Kidney (tissue), 14 donors: Measurements from ENCODE around the gene CEACAM18. TPM values are rescaled to one million over a fixed set of nuclear protein-coding genes. Genes with fewer than 3 reads are reported as not detected.
"Not testable (repeated sequence)": the region's sequence is repeated elsewhere in the genome, so short reads cannot be mapped to it uniquely, and the experiment has no call there.

Source experiments
- DNase-seq, 5 donors: peaks; one replicate each; pipeline ENCODE4 v3.0.0-alpha.2; 2013 to 2020
- FAIRE-seq: peaks from 2 replicates; lab custom pipeline; 2012; peaks lifted over from hg19 to GRCh38; lab: Jason Lieb, UNC
- H3K27ac ChIP-seq, 2 donors: one replicate each; pipeline ENCODE4 v1.7.0; 2013; ENCODE audit warnings: low read depth in 2 of 2, low read length in 2 of 2, inconsistent platforms in 1 of 2
- H3K27me3 ChIP-seq: one replicate; pipeline ENCODE4 v1.7.1; 2013; ENCODE audit warnings: low read length, inconsistent platforms; ENCODE audit not compliant: control insufficient read depth, insufficient read depth
- H3K36me3 ChIP-seq, 3 donors: one replicate each; pipeline versions ENCODE4 v1.7.0 to v1.7.1; 2013; ENCODE audit warnings: low read length in 3 of 3, control low read depth in 1 of 3, inconsistent platforms in 1 of 3; ENCODE audit not compliant: insufficient read depth in 3 of 3, control insufficient read depth in 2 of 3
- H3K4me1 ChIP-seq, 3 donors: one replicate each; pipeline versions ENCODE4 v1.7.0 to v1.7.1; 2013; ENCODE audit warnings: low read length in 3 of 3, inconsistent platforms in 1 of 3, low read depth in 1 of 3; ENCODE audit not compliant: control insufficient read depth in 2 of 3, insufficient read depth in 2 of 3
- H3K4me3 ChIP-seq, 3 donors: one replicate each; pipeline versions ENCODE4 v1.7.0 to v1.8.1; 2013; ENCODE audit warnings: low read length in 3 of 3, control low read depth in 1 of 3, inconsistent platforms in 1 of 3
- H3K9ac ChIP-seq, 3 donors: one replicate each; pipeline versions ENCODE4 v1.7.0 to v1.7.1; 2013; ENCODE audit warnings: low read length in 3 of 3, control low read depth in 1 of 3, inconsistent platforms in 1 of 3
- H3K9me3 ChIP-seq, 3 donors: one replicate each; pipeline versions ENCODE4 v1.7.0 to v1.7.1; 2013; ENCODE audit warnings: low read length in 3 of 3, control low read depth in 1 of 3, inconsistent platforms in 1 of 3; ENCODE audit not compliant: control insufficient read depth in 2 of 3, insufficient read depth in 1 of 3
- intact Hi-C: fragments of 100-400 bp; cut with DNase I; formaldehyde crosslinking; loops from one replicate; pipeline ENCODE4 v1.11.1; 2022
- polyA plus RNA-seq: library from polyadenylated mRNA; stranded (reverse); fragments of 350-450 nt; fragmentation: Illumina TruSeq; extraction: RNeasy Lipid Tissue Mini Kit (QIAGEN cat#74804); gene quantifications from one replicate; pipeline ENCODE4 v1.2.3, GENCODE V29; 2014; ENCODE audit warnings: low read depth, low replicate concordance; ENCODE audit not compliant: insufficient read depth
- total RNA-seq: library from RNA; stranded (reverse); fragmentation: NEBNext Ultra II Directional; extraction: Animal tissue kit (Norgen Biotek cat#: 25700); gene quantifications from one replicate; pipeline ENCODE4 v1.2.1, GENCODE V29; 2021
- TF ChIP-seq, protein P1 (sequence below): IDR thresholded peaks from 3 replicates; pipeline ENCODE4 v1.5.1; 2012; ENCODE audit warnings: mild to moderate bottlenecking, moderate library complexity, borderline replicate concordance; ENCODE audit not compliant: insufficient read depth; ENCODE audit errors: extremely low read depth
- donor health status: control.
- donor health status: control.
- donor health status: control.
- donor health status: control.
- donor health status: control.
- donor health status: DM: yes; HTN: yes; CAD: no.
- donor health status: Normal renal cell carcinoma (clear cell type).

CEACAM18 gene
- total and polyA plus RNA-seq, 2 donors from 2014 or later, result not detected

DNA sequence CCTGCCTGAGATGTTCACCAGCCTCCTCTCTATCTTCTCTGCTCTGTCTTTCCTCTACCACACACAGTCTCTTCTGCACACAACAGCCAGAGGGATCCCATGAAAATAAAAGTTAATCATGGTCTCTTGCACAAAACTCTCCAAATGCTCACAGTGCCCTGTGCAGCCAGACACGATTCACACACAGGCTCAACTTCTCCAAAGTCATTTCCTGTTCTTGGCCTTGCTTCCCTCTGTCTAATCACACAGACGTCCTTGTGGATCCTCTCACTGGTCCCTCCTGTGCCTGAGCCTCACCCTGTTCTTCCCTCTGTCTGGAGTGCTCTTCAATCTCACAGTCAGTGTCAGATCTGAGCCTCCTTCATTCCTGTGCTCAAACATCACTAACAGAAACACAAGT, 15.4 kb downstream of the CEACAM18 start:
- DNase-seq (no peak), FAIRE-seq (no peak)

DNA sequence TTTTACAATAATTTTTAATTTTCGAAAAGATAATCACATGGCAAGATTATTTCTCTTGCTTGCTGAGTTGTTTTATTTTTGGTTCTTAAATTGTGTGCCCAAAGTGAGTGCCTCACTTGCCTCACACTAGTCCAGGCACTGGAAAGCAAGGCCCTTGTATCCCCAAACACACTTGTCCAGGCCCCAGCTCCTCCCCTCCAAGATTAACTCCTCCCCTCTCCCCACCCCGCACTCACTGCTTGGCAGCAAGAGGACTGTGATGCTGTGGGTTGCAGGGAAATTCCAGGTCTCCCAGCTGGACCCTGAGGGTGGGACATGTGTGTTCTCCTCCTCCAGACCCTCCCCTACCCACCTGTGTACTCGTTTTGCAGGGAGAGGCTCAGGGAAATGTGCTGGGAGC, 19.3 kb downstream of the CEACAM18 start:
- Histone ChIP-seq H3K9ac (no peak overlapping the region), H3K4me1 (no peaks in the 10 kb centered on the region), H3K9me3 (no peaks in the 10 kb centered on the region), H3K4me3 (no peak overlapping the region), H3K27ac (no peak overlapping the region), H3K36me3 (no peaks in the 10 kb centered on the region), H3K27me3 (no peaks in the 10 kb centered on the region)
- DNase-seq (no peak), FAIRE-seq (no peak)
- TF ChIP-seq, protein P1, sequence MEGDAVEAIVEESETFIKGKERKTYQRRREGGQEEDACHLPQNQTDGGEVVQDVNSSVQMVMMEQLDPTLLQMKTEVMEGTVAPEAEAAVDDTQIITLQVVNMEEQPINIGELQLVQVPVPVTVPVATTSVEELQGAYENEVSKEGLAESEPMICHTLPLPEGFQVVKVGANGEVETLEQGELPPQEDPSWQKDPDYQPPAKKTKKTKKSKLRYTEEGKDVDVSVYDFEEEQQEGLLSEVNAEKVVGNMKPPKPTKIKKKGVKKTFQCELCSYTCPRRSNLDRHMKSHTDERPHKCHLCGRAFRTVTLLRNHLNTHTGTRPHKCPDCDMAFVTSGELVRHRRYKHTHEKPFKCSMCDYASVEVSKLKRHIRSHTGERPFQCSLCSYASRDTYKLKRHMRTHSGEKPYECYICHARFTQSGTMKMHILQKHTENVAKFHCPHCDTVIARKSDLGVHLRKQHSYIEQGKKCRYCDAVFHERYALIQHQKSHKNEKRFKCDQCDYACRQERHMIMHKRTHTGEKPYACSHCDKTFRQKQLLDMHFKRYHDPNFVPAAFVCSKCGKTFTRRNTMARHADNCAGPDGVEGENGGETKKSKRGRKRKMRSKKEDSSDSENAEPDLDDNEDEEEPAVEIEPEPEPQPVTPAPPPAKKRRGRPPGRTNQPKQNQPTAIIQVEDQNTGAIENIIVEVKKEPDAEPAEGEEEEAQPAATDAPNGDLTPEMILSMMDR, result no peak
- intact Hi-C loops, result no loop called here

More for the DNA sequence above, 15.4 kb downstream of the CEACAM18 start:
- Histone ChIP-seq H3K9me3 (no peaks in the 10 kb centered on the region), H3K27me3 (no peaks in the 10 kb centered on the region), H3K4me3 (no peak overlapping the region), H3K36me3 (no peaks in the 10 kb centered on the region), H3K4me1 (no peaks in the 10 kb centered on the region), H3K9ac (no peak overlapping the region), H3K27ac (no peak overlapping the region)
- intact Hi-C loops, result no loop called here
- TF ChIP-seq, protein P1, result no peak

DNA sequence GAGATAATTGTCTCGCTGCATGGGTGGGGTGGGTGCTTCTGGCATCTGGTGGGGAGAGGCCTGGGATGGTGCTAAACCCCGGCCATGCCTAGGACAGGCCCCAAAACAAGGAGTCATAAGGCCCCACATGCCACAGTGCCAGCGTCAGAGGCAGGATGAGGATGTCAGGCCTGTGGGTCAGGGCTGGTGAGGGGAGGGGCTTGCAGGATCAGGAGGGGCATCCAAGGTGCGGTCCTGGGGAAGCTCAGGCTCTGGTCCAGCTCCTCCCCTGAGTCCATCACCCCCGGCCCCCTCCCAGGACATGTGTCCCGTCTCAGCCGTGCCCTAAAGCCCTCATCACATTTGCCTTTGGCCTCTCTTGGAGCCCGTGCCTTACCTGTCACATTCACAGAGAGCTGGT, 22.6 kb downstream of the CEACAM18 start:
- H3K9ac ChIP-seq, DNase-seq, intact Hi-C loops, H3K9me3 ChIP-seq, H3K27me3 ChIP-seq, FAIRE-seq, H3K4me3 ChIP-seq, H3K27ac ChIP-seq, H3K4me1 ChIP-seq, H3K36me3 ChIP-seq: not testable (repeated sequence)

DNA sequence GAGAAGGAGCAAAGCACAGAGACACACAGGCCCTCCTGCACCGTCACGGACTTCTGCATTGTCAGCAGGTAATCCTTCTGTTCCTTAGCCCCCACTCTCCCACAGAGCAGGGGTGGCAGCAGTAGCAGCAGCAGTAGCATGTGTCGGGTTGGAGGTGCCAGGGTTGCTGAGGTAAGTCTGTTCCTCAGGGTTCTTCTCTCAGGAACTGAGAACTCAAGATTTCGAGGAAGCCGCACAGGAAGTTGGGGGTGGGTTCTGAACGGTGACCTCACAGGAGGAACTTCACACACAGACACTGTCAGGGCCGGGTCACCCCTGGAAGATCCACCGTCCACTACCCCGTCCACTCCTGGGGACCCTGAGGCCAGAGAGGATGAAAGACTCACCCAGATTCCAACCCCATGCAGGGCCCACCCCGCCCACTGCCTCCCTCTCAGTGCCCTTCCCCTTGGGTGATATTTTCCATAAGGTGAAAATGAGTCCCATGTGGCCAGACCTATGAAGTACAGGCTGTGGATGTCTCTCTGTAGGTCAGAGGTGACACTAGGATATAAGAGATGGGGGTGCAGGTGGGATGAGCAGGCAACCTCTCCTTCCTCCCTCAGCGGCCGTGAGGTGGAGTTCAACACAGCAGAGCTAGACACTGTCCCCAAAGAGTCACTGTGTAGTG, 23.4 kb downstream of the CEACAM18 start, which contains the start of gene SIGLEC12:
TSS of gene SIGLEC12 (minus strand) at position 207 of the 670 bp plus-strand sequence. CDS start at position 140, 67 bp downstream.
- intact Hi-C loops, result no loop called here
- no peaks in the 10 kb centered on the region for H3K27me3 ChIP-seq
- TF ChIP-seq, protein P1, result no peak
- H3K27ac ChIP-seq, result no peak within 1 kb of the TSS
- no peaks in the 10 kb centered on the region for H3K4me1 ChIP-seq
- no peaks in the 10 kb centered on the region for H3K9me3 ChIP-seq
- H3K9ac ChIP-seq, result no peak within 1 kb of the TSS
- H3K4me3 ChIP-seq, result no peak within 1 kb of the TSS
- DNase-seq (no peak), FAIRE-seq (no peak)
- no peaks in the 10 kb centered on the region for H3K36me3 ChIP-seq
